Caki2 (cell line): ENCODE results near the gene ELOF1. TPM values are rescaled to one million over a fixed set of nuclear protein-coding genes. Genes with fewer than 3 reads are reported as not detected.
"Not testable (repeated sequence)": the region's sequence is repeated elsewhere in the genome, so short reads cannot be mapped to it uniquely, and the experiment has no call there.

Experiments used
- DNase-seq: peaks from one replicate; pipeline ENCODE4 v3.0.0-alpha.2; 2015; ENCODE audit warnings: low read depth
- in situ Hi-C: cut with HindIII; loops from 2 replicates; pipeline ENCODE4 v1.10.0; 2016; ENCODE audit warnings: low sequenced_read_pairs, low pct_unique_long_range_greater_than_20kb, mixed read lengths
- total RNA-seq: library from RNA; depleted of rRNA; stranded (reverse); fragments of >200 nt; shearing (Covaris generic); gene quantifications from 2 replicates; pipeline ENCODE4 v1.2.3, GENCODE V29; 2014; ENCODE audit warnings: low replicate concordance

ELOF1 gene
- total RNA-seq, 1 experiment from 2014 or later = 37.8 TPM

DNA sequence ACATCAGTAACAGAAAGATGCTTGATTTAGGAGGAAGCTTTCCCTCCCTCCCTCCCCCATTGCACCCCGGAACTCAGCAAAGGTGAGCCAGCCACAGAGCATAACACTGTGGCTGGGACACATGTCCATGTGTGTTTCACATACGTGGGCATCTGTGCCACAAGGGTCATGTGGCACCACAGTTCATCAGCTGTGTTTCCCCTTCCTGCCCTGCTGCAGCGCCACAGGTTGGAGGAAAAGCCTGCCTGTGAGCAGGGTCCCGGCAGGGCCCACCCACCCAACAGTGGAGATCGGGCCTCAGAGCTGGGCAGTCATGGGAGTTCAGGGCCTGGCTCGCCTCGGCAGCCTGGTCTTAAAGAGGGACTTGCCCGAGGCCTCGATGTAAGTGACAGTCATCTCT is 15.7 kb upstream of the ELOF1 start:
- in situ Hi-C loops = no loop called here
- DNase-seq = no peak

DNA sequence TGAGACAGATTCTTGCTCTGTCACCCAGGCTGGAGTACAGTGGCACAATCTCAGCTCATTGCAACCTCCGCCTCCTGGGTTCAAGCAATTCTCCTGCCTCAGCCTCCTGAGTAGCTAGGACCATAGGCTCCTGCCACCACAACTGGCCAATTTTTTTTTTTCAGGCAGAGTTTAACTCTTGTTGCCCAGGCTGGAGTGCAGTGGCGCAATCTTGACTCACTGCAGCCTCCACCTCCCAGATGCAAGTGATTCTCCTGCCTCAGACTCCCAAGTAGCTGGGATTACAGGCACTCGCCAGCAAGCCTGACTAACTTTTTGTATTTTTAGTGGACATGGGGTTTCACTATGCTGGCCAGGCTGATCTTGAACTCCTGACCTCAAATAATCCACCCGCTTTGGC is 14.7 kb upstream of the ELOF1 start:
- DNase-seq, in situ Hi-C loops: not testable (repeated sequence)

DNA sequence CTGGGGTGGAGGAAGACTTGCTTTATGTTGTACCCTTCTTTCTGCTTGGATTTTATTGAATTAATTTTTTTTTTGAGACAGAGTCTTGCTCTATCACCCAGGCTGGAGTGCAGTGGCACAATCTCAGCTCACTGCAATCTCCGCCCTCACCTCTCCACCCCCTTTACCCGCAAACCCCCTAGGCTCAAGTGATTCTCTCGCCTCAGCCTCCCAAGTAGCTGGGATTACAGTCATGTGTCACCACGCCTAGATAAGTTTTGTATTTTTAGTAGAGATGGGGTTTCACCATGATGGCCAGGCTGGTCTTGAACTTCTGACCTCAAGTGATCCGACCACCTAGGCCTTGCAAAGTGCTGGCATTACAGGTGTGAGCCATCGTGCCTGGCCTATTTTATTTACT is 14.3 kb upstream of the ELOF1 start:
- in situ Hi-C loops, DNase-seq: not testable (repeated sequence)

DNA sequence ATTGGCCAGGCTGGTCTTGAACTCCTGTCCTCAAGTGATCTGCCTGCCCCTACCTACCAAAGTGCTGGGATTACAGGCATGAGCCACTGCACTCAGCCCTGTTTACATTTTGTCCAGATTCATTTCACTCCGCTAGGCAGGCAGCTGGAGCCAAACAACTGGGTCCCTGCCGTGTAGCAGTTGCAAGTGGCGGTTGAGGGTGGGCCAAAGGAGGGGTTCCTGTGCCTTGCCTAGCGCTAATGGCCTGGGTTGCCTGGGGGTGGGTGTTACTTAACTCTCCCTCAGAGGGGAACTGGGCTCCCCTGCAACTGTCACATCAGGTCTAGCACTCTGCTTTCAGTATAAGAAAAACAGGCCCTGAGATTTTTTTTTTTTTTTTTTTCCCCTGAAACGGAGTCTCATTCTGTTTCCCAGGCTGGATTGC is 11.0 kb upstream of the ELOF1 start:
- peak; percentile 51 for DNase-seq
- in situ Hi-C loops = no loop called here

DNA sequence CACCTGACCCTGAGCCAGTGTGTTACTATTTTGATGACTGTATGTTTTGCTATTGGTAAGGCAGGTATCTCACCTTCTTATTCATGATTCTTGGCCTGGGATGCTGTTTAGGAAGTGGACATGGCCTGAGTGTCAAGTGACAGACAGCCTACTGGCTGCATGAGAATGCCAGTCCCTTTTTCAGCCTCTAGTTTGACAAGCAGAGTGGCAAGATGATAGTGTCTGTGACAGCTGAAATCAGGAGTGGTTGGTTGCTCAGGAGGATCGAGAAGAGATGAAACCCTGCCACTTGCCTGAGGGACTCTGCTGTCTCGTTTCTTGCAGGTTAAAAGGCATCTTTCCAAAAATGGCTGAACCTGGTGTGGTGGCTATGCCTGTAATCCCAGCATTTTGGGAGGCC is 7.1 kb upstream of the ELOF1 start:
- in situ Hi-C loops = no loop called here
- no peak for DNase-seq

DNA sequence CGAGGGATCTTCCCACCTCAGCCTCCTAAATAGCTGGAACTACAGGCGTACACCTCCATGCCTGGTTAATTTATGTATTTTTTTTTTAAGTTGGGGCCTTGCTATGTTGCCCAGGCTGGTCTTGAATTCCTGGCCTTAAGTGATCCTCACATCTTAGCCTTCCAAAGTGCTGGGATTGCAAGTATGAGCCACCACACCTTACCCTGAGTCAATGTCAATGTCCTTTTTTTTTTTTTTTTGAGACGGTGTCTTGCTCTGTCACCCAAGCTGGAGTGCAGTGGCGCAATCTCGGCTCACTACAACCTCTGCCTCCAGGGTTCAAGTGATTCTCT is 6.6 kb upstream of the ELOF1 start:
- in situ Hi-C loops, DNase-seq: not testable (repeated sequence)

DNA sequence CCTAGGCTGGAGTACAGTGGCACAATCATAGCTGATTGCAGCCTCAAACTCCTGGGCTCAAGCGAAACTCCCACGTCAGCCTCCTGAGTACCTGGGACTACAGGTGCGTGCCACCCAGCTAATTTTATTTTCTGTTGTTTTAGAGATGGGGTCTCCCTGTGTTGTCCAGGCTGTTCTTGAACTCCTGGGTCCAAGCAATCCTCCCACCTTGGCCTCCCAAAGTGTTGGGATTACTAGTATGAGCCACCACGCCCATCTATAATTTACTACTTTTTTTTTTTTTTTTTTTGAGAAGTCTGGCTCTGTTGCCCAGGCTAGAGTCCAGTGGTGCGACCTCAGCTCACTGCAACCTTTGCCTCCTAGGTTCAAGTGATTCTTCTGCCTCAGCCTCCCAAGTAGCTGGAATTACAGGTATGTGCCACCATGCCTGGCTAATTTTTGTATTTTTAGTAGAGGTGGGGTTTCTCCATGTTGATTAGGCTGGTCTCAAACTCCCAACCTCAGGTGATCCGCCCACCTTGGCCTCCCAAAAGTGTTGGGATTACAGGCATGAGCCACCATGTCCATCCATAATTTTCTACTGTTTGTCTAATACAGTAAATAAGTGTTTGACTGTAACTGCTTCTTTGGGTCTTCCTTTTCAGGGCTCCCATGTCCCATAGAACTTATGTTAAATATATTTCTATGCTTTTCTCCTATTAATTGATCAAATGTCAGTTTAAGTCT is 5.2 kb upstream of the ELOF1 start:
- DNase-seq, in situ Hi-C loops: not testable (repeated sequence)

DNA sequence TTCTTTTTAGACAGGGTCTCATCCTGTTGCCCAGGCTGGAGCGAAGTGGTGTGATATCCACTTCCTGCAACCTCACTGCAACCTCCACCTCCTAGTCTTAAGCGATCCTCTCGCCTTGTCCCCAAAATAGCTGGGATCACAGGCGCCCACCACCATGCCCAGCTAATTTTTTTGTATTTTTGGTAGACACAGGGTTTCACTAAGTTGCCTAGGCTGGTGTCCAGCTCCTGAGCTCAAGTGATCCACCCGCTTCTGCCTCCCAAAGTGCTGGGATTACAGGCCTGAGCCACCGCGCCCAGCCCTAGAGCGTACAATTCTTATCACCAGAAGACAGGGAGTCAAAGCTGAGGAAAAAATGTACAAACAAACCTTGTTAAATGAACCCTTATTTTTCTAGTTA is 4.5 kb upstream of the ELOF1 start:
- in situ Hi-C loops = no loop called here
- no peak for DNase-seq

DNA sequence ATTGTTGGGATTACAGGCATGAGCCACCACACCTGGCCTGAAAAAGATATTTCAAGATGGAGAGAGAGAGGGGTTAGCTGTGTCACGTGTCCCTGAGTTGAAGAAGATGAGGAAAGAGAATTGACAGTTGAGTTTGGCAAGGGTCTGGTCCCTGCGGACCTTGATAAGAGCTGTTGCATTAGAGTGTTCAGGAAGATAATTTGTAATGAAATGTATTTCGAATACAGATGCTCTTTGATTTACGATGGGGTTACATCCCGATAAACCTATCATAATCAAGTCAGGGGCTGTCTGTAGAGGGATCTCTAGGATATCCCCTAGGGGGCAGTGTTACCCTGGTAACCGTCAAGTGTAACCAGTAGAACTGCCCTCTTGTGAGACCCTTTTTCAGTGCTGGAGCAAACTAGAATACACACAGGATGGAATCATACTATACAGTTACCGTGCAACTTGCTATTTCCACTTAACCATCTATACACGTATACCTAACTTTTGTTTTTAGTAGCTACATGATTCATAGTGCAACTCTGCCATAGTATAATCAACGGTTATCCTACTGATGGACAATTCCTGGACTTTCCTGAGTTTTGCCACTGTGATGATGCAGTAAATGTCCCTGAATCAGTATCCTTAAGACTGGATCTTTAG is 1.5 kb upstream of the ELOF1 start:
- in situ Hi-C loops = no loop called here
- peak; percentile 74 for DNase-seq

DNA sequence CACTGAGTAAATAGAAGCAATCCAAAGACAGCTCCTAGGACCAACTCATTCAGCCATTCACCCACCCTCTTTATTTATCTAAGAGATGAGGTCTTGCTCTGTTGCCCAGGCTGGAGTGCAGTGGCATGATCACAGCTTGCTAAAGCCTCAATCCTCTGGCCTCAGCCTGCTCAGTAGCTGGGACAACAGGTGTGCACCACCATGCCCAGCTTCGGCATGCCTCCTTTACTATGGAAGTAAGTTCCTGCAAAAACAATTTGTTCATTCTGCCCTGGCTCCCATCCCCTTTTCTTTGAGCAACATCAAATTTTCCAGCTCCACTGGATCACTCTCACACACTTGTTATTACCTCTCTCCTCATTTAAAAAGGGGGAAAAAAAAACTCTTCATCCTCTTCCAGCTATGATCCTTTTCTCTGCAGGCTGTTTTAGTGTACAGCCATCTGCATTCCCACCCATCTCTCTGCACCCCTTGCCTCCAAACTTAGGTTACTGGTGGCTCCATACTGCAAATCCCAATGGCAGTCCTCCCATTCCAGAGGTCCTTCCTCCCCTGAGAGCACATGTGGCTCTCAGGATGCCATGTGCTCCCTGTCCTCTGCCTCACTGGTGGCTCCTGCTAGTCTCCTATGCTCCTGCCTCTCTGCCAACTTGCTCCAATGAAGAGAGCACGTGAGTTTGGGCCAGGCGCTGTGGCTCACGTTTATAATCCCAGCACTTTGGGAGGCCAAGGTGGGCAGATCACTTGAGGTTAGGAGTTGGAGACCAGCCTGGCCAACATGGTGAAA is 2.2 kb downstream of the ELOF1 start:
- DNase-seq = no peak
- in situ Hi-C loops = no loop called here

DNA sequence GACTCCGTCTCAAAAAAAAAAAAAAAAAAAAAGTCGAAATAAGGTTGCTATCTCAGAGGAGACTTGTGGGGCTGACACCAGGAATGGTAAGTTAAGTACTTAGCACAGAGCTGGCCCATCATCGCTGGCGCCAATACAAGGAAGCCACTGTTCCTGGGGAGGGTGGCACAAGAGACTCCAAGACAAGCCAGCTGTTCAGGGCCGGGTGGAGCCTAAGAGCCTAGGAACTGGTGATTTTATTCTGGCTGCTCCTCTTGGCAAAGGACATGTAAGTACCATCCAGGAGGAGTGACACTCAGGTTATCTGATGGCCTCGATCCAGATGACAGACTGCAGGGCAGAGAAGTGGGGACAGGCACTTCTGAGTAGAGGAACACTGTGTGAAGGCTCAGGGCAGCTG is 3.8 kb downstream of the ELOF1 start:
- in situ Hi-C loops = no loop called here
- DNase-seq = no peak

DNA sequence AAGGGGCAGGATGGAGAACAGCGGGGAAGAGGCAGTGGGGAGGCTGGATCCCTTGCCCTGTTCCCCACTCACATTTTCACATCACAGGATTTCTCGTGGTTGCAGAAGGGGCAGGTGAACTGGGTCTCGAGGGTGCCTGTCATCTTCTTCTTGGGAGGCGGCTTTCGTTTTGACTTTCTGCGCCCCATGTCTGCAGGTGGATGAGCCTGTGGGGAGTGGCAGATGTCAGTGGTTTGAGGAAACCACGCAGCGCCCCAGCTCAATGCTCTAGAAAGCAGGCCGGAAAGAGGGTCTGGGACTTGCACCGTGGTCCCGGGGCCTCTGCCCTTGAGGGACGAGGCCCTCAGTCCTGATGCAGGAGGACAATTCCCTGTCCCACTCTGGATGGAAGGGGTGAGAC is 4.9 kb downstream of the ELOF1 start:
- DNase-seq = no peak
- in situ Hi-C loops = no loop called here

DNA sequence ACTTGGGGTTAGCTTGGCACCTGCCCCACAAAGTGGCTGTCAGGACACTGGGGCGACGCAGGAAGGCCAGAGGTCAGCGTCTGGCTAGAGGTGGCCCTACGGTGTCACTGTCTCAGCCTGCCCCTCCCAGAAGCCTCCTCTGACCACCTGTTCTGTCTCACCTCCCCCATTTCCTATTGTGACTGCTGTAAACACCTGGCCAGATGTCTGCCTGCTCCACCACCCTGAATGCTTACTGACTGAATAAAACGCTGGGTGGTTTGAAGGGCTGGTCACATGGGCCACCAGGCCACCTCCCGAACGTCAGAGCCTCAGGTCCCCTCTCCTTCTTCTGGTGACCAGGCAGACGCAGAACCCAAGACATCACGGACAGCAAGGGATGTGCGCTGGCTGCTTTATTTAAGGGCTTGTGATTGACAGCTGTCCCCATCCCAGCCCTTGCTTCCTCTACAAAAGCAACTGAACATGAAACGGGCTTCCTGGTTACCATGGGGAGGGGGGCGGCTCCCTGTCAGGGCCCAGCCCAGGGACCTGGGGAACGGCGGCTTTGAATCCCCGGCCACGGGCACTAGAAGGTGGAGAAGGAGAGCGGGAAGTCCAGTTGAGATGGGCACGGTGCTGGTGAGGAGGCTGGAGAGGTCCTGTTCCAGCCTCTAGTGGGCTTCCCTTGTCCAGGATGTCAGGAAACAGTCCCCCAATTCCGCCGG is 6.2 kb downstream of the ELOF1 start:
- in situ Hi-C loops = no loop called here
- no peak for DNase-seq

DNA sequence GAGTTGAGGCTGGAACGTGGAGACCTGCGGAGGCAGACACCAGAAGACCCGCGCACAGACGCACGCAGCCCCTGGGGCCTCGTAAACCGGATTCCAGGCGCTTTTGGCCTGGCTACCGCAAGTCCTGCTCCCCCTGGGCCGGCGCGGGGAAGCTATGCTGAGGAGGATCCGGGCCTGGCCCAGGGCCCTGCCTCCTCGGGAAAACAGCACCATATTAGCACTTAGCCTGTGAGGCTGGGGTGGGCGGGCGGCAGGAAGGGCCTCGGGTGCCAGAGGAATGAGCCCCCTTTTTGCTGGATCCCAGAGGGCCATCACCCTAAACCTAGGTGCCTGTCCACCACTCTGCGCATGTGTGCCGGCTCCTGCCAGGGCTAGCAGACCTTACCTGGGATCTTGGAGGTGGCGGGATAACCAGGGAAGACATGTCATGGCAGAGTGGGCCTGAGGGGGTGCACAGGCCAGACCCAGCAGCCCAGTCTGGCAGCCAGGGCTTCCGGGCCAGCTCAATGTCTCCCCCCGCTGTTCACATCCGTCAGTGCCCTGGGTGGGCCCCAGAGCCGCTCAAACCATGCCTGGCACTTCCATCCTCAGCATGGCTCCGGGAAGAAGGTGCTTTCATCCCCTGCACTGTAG is 7.3 kb downstream of the ELOF1 start:
- no peak for DNase-seq
- in situ Hi-C loops = no loop called here

DNA sequence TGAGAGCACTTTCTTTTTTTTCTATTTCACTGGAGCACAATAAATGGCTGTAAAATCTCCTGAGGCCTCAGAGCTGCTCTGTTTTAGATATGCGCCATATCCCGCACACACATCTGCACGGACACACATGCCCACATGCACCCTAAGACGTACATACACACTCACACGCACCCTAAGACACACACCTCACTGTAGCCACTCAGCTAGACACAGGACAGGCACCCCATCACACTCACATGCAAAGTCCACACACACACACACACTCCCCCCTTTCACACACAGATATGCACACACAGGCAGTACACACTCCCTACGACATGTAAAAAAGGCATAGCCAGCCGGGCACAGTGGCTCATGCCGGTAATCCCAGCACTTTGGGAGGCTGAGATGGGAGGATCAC is 8.8 kb downstream of the ELOF1 start:
- in situ Hi-C loops = no loop called here
- DNase-seq = no peak

DNA sequence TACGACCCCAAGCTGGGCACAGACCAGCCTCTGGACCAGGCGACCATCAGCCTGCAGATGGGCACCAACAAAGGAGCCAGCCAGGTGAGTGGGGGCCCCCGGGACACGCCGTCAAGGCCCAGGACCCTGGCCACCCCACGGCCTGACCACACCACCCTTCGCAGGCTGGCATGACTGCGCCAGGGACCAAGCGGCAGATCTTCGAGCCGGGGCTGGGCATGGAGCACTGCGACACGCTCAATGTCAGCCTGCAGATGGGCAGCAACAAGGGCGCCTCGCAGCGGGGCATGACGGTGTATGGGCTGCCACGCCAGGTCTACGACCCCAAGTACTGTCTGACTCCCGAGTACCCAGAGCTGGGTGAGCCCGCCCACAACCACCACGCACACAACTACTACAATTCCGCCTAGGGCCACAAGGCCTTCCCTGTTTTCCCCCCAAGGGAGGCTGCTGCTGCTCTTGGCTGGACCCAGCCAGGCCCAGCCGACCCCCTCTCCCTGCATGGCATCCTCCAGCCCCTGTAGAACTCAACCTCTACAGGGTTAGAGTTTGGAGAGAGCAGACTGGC is 9.6 kb downstream of the ELOF1 start:
- in situ Hi-C loops = no loop called here
- no peak for DNase-seq

DNA sequence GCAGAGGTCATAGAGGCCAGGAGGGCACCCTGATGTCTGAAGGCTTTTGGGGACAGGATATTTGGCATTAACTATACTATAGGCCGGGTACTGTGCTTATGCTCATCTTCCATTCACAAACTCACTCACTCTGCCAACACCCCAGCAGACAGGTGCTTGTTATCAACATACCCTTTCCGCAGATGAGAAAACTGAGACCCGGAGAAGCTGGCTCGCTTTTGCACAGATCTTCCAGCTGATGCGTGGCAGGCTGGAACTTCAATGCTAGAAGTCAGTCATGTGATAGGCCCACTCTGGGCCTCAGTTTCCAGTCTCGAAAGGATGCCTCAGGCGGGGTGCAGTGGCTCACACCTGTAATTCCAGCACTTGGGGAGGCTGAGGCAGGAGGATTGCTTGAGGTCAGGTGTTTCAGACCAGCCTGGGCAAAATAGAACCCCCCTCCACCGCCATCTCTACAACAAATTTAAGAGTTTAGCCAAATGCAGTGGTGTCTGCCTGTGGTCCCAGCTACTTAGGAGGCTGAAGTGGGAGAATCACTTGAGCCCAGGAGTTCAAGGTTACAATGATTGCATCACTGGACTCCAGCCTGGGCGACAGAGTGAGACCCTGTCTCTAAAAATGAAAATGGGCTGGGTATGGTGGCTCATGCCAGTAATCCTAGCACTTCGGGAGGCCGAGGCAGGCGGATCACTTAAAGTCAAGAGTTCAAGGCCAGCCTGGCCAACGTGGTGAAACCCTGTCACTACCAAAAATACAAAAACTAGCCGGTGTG is 10.9 kb downstream of the ELOF1 start:
- no peak for DNase-seq
- in situ Hi-C loops = no loop called here
